Stimulated activated CD8-positive, alpha-beta memory T cell treated with anti-CD3 and anti-CD28 coated beads, Interleukin-2, amount 100 ng/mL, for 1 hour (primary cell): ENCODE results near the gene C1D.
"Not testable (repeated sequence)": the region's sequence is repeated elsewhere in the genome, so short reads cannot be mapped to it uniquely, and the experiment has no call there.

Experiments used
- DNase-seq, 2 donors: peaks; one replicate each; pipeline ENCODE4 v3.0.0-alpha.2; 2020; ENCODE audit warnings: low read depth in 2 of 2

C1D gene, protein sequence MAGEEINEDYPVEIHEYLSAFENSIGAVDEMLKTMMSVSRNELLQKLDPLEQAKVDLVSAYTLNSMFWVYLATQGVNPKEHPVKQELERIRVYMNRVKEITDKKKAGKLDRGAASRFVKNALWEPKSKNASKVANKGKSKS

DNA sequence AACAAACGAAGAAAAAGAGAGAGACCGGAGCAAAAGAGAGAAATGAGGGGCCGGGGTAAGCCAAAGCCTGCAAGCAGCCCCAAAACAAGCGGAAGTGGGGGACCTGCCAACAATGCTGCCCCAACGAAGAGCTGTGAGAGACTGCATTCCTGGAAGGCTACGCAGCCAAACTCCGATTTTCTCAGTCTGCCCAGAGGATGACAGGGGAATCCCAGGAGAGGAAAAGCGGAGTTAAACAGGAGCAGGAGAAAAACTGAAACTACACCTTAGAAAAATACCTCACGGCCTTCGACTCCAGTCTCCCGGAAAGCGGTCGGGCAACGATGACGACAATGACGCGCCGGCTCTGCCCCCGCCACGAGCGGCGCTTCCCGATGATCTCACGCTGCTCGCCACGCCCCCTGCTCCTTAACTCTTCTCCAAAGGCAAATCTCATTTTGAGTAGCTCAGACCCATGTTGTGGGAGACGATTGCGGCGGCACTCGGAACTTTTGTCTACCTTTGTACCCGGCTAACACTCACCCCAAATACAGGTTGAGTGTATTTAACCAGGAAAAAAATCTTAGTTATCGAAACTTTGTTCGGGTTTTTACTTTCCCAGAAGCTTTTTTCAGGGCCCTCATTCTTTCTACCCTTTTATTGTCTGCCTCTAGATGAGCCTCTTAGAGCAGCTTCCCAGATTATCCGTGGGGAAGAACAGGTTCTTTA is at the start of gene C1D:
TSS of gene C1D (minus strand) at position 325 of the 708 bp plus-strand sequence. CDS start 15,694 bp downstream, outside the sequence.
- DNase-seq: peak; percentile 88 to 89

DNA sequence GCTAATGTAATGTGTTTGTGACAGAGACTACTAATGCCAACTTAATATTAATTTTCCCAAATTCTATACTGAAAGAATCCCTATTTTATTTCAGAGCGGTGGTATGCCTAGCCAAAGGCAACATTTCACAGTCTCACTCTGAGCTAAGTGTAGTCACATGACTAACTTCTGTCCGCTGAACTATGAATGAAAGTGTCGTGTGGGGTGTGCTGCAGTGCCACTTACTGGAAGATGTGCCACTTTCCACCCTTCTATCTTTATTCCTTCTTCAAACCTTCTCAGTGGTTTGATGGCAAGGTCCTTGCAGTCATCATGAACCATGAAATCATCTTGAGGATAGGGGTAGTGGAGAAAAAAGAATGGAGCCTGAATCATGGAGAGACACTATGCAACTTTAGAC is 47.3 kb upstream of the C1D start:
- DNase-seq: no peak

DNA sequence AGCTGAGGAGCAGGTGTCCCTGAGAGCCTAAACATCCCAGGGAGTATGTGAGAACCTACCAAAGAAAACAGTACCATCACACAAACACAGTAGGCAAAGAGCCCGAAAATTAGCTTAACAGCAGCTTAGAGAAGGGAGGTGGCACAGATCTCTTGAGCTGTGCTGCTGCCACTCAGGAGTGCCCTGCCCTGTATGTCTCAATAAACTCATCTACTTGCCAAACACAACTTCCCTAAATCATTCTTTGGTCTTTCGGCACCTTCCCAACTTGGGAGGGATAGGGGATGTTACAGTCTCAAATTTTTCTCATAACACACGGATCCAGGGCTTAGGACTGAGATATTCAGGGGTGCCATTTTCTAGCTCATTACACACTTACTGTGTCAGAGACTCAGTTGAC is 45.3 kb upstream of the C1D start:
- DNase-seq: no peak

DNA sequence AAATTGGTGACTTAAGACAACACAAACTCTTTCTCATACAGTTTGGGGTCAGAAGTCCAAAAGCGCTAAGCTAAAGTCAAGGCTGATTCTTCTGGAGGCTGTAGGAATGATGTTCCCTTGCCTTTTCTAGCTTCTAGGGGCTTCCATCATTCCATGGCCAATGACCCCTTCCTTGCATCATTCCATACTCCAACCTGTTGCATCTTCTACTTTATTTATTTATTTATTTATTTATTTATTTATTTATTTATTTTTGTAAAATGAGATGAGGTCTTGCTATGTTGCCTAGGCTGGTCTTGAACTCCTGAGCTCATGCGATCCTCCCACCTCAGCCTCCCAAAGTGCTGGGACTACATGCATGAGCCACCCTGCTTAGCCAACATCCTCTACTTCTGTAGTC is 44.7 kb upstream of the C1D start:
- no peak for DNase-seq

DNA sequence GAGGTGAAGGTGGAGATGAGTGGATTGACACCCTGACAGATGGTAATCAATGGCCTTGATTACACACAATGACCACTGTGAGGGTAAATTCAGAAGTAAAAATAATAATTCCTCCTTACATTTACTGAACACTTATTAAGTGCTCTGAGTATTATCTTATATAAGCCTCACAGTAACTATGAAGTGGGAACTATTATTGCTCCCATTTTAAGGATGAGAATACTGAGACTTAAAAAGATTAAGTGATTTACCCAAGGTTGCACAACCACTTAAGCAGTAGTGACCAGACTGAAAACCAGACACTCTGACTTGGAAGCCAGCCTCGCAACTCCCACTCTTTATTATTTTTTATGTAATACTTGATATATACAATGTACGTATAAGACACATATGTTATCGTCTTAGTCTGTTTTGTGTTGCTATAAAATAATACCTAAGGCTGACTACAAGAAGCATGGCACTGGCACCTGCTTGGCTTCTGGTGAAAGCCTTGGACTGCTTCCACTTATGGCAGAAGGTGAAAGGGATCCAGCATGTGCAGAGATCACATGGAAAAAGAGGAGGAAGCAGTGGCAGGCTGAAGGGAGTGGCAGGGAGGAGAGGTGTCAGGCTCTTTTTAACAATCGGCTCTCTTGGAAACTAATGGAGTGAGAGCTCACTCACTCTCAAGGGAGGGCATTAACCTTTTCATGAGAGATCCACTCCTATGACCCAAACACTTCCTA is 41.5 kb upstream of the C1D start:
- no peak for DNase-seq

DNA sequence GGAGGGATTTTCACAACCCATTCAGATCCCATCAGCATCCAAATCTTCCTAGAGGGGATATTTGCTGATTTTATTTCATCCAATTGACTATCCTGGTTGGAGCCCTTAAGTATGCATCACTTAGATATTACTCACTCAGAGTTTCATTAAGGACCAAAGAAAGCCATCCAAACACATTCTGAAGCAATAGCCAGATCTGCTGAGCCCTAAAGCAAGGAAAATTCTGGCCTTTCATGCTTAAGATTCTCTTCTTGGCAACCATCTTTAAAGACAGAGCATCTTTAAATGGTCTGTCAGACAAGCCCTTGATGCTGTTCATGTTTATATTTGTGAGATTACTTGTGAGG is 40.9 kb upstream of the C1D start:
- no peak for DNase-seq

DNA sequence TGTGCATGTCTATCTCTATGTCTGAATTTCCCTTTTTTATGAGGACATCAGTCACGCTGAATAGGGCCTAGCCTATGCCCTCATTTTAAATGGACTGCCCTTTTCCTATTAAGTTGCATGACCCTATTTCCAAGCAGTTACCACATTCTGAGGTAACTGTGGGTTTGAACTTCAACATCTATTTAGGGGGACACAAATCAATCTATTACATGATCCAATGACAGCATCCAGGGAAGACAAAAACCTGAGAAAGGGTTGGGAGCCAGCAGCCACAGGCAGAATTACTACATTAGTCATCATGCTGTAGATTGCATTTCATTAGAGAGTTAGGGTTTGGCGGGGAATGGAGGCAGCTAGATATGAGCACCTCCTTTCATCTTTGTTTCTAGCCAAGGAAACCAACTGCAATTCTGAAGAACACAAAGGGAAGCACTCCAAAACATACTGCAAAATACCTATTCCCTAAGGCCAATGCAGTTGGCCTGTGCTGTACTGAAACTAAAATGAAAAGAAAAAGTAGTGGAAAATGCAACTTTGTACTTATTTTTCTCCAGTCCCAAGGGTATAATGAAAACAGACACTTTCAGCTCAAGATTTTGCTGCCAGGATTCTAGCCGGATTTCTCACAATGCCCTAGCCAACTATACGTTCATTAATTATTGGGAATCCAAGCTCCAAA is 40.4 kb upstream of the C1D start:
- DNase-seq: no peak

DNA sequence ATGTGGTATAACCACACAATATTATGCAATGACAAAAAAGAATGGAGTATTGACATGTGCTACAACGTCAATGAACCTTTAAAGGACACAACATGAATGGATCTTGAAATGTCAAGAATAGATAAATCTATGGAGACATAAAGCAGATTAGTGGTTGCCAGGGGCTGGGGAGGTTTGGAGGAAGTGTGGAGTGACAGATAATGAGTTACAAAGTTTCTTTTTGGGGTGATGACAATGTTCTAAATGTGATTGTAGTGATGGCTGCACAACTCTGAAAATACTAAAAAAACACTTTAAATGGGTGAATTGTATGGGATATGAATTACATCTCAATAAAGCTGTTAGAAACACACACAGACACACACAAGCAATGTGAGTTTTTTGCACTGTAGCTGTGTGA is 37.4 kb upstream of the C1D start:
- DNase-seq: no peak

DNA sequence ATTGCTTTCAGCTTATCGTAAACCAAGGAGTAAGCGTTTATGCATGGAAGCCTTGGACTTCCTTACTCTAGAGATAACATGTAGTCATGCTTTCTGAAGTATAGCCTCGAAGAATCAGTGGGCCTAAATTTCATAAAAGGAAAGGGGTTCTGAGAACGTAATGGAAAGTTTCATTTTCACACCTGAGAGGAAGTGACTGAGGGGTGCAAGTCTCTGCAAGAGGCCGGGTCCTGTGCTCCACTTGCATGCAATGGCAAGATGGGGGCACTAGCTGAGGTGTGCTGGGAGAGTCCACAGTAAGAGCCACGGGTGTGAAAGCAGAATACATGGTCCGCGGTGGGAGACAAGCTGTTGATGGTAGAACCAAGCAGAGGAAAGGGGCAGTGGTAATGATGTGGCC is 36.5 kb upstream of the C1D start:
- DNase-seq: no peak

DNA sequence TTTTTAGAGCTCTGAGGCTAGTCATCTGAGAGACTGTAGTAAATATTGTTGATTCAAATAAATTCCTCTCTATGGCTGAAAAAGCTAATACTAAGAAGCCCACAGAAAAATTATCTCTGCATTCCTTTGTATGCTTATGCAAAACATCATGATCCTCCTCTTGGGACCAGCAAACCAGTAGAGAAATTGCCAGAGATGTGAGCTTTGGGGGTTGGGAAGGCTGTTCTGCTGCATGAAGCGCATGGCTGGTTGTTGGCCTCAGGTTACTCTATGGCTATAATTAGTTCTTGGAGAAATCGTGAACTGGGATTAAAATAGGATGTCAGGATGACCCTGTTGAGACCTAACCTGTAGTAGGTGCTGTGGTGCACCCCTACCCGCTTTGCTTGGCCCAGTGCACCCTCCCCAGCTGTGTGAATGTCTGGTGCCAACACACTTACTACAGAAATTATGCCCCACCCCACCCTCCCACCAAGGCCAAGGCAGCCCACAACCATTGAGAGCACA is 35.5 kb upstream of the C1D start:
- DNase-seq: no peak

DNA sequence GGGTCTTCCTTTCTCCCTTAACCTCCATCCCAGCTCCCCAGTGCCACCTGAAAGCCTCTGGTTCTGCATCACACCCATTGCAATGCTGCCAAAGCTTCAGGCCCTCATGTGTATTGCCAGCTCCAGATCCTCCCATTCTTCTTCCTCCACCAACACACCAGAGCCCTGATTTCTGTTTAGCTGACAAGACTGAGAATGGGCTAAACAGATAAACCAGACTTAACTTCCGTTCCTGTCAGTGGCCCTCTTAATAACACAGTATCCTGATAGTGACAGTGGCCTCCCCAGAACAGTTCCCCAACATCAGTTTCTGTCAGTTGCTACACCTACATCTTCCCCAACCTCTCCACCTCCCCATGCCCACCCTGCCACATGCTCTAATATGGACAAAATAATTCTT is 31.3 kb upstream of the C1D start:
- DNase-seq: no peak

DNA sequence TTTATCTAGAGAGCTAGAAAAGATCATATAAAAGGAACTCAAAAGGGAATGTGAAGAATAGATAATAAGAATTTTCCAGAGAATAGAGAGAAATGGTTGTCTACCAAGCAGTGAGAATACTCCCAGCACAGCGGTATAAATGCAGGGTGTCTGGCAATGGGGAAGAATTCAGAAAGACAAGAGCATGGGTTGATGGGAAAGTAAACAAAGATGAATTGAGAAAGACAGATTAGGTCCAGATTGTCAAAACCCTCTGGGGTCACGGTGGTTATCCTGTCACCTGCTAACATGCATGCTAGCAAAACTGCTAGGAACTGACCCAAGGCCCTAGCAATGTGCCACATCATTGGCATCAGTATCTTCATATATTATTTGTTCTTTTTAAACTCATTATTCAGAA is 30.8 kb upstream of the C1D start:
- DNase-seq: no peak

DNA sequence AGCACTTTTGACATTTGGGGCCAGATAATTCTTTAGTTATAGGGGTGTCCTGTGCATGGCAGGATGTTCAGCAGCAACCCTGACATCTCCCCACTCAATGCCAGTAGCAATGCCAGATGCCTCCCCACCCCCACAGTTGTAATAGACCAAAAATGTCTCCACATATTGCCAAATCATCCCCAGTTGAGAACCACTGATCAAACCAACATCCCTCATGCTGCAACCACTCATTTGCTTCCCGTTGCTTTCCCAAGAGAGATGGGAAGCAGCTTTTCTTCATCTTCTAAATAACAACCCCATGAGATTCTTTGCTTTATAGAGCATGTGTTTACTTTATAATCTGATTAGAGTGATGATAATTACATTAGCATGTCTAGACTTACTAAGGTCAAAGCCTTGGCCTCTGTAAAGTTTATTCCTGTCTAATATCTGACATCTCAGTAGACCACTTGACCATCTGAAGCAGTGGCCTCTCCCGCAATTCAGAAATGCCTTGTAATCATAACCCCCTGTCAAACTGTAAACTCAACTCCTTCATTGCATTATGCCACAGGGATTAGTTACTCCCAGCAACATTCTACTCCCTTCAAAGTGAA is 28.7 kb upstream of the C1D start:
- no peak for DNase-seq

DNA sequence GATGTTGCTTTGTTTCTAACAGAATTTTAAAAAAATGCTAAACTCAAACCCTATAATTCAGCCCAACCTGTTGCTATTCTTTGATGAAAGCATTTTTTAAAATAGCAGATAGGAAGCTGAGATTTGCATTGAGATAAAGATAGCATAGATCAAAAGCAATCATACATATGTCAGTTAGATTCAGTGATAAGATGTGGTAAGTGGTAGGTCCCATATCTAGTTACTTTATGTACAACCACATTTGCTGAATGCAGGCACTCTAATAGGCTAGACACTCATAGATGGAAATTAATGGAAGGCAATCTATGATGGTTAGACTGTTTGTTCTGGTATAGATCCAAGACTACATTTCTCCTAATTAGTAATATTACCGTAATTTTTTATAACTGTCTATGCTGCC is 27.2 kb upstream of the C1D start:
- DNase-seq: no peak

DNA sequence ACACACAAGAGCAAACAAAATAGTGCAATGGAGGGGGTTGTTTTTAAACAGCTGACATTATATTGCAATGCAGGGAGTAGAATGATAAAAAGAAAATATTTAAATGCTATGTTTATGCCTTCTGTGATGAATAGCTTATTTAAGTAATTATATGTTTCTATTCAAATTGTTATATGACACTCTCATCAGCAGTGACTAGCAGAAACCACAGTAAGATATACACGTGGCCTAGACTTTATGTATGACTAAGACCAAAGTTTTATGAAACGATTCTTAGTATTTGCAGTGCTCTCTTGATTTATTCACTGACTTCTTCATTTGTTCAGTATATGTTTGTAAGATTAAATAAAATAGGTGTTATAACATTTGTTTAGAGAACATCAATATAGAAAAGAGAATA is 26.1 kb upstream of the C1D start:
- DNase-seq: no peak

DNA sequence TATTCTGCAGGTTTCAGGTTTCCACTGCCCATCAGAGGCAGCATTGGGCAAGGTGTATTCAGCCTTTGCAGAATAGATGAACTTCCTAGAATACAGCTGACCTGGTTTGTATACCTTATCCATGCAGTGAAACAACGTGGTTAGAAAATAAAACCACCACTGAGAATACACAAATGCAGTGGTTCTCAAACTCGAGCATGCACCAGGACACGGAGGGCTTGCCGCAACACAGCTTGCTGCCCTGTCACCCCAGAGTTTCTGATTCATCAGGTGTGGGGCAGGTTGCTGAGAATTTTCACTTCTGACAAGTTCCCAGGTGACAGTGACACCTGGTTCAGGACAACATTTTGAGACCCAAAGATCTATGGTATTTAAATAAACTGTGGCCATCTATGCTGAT is 23.4 kb upstream of the C1D start:
- DNase-seq: no peak

DNA sequence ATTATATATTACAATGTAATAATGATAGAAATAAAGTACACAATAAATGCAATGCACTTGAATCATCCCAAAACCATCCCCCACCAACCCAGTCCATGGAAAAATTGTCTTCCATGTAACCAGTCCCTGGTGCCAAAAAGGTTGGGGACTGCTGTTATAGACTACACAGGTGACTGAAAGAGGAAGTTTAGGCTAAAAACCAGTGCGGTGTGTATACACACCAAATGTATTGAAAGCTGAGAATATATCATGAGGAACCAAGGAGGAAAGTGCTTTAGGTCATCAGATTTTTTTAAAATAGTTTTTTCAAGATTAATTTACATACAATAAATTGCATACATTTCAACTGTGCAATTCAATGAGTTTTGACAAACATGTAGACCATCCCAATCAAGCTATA is 20.5 kb upstream of the C1D start:
- no peak for DNase-seq

DNA sequence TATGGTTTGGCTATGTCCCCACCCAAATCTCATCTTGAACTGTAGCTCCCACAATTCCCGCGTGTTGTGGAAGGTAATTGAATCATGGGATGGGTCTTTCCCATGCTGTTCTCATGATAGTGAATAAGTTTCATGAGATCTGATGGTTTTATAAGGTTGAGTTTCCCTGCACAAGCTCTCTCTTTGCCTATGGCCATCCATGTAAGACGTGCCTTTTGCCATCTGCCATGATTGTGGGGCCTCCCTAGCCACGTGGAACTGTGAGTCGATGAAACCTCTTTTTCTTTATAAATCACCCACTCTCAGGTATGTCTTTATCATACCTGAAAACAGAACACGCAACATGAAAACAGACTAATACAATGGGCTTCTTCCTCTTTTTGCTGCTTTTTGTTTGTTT is 11.2 kb upstream of the C1D start:
- DNase-seq: no peak

DNA sequence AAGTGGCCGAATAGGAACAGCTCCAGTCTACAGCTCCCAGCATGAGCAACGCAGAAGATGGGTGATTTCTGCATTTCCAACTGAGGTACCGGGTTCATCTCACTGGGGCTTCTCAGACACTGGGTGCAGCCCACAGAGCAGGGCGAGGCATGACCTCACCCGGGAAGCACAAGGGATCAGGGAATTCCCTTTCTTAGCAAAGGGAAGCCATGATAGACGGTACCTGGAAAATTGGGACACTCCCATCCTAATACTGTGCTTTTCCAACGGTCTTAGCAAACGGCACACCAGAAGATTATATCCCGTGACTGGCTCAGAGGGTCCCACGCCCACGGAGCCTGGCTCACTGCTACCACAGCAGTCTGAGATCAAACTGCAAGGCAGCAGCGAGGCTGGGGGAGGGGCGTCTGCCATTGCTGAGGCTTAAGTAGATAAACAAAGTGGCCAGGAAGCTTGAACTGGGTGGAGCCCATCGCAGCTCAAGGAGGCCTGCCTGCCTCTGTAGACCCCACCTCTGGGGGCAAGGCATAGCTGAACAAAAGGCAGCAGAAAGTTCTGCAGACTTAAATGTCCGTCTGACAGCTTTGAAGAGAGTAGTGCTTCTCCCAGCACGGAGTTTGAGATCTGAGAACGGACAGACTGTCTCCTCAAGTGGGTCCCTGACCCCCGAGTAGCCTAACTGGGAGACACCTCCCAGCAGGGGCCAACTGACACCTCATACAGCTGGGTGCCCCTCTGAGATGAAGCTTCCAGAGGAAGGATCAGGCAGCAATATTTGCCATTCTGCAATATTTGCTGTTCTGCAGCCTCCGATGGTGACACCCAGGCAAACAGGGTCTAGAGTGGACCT is 1.2 kb upstream of the C1D start:
- DNase-seq: not testable (repeated sequence)

DNA sequence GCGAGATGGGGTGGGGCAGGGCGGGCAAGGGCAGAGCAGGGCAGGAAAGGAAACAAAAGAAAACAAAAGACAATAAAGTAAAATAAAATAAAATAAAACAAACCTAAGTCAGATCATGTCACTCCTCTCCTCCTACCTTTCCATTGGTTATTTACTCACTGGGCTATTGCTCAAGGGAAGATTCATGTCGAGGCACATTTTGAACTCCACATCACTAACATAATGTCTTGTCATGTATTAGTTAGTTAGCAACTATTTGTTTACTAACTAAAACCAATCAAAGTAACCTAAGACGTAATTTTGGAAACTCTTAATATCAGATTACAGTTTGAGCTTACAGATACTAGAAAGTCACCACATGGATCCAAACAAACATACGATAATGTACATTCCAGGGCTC is 2.2 kb downstream of the C1D start:
- no peak for DNase-seq

DNA sequence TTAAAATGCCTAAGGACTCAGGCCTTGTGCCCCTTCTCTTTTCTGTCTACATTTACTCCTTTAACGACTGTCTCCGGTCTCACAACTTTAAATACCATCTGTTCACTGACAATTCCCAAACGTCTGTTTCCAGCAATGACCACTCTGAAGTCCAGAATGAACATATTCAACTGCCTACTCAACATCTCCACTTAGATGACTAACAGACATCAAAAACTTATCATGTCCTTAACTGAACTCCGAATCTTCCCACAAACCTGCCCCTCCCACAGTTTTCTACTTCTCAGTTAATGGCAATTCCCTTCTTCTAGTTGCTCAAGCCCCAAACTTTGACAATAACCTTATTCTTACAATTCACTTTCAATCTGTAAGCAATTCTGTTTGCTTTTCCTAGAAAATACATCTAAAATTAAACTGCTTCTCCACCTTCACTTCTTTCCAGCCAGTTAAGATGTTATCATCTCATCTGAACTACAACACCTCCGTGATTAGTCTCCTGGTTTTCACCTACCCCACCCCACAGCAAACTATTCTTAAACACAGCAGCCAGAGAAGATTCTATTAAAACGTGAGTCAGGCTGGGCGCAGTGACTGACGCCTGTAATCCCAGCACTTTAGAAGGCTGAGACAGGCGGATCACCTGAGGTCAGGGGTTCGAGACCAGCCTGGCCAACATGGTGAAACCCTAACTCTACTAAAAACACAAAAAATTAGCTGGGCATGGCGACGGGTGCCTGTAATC is 2.8 kb downstream of the C1D start:
- no peak for DNase-seq
